HG02759 (cell line): ENCODE measurements around the gene FAAP24.
"Not testable (repeated sequence)": the region's sequence is repeated elsewhere in the genome, so short reads cannot be mapped to it uniquely, and the experiment has no call there.

Experiments
- ATAC-seq: cut with Tn5 transposase; IDR thresholded peaks from one replicate; pipeline ENCODE4 v1.9.1; 2021; ENCODE audit warnings: mild to moderate bottlenecking, moderate library complexity; ENCODE audit not compliant: unreplicated experiment

FAAP24 gene, protein sequence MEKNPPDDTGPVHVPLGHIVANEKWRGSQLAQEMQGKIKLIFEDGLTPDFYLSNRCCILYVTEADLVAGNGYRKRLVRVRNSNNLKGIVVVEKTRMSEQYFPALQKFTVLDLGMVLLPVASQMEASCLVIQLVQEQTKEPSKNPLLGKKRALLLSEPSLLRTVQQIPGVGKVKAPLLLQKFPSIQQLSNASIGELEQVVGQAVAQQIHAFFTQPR

GRCh38 chr19:32971715-32972540 is at the start of gene FAAP24, which contains the start of gene CEP89:
Gene FAAP24 (plus strand): TSS chr19:32972242. CDS start chr19:32973197, 955 bp downstream.
Gene CEP89 (minus strand): TSS chr19:32971958. CDS start chr19:32971874, 84 bp downstream.
- peak; percentile 99 for ATAC-seq

- no peak for ATAC-seq
Measured at GRCh38 chr19:32924200-32924599, 47.8 kb upstream of the FAAP24 start.

- no peak for ATAC-seq
Measured at GRCh38 chr19:32928806-32929205, 43.2 kb upstream of the FAAP24 start.

- ATAC-seq: no peak
Measured at GRCh38 chr19:32930567-32930966, 41.5 kb upstream of the FAAP24 start.

GRCh38 chr19:32933571-32933970 is 38.5 kb upstream of the FAAP24 start:
- no peak for ATAC-seq

DNA sequence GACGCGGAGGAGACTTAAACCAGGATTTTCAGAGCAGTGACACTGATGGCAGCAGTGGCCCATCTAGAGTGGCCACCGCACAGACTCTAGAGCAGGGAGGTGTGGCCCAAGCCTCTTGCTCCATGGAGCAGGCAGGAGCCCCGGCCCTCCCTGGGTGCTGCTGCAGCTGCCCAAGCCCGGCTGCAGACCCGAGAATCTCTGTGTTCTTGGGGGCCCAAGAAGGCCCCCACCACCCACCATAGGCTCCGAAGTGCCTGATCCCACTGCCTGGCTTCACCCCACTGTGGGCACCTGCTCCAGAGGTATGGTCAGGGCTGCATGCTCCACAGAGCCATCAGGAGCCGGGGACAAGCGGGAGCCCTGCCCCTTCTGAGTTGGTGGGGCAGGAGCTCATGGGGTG is 36.4 kb upstream of the FAAP24 start:
- ATAC-seq: no peak

DNA sequence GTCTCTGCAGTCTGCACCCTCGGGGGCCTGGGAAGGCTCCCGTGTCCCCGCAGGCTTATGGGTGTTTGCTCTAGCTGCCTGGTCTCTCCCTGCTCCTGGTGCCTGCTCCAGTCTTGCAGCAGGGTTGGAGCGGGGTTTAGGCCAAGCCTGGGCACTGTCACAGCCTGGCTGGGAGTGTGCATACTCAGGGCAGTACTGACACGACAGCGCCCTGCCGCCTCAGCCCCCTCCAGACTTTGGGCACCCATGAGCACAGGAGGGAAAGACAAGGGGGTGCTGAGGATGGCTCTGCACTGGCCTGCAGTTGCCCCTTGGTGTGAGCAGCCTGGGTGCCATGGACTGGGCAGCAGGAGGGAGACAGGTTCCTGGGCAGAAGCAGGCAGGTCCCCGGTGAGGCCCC is 36.0 kb upstream of the FAAP24 start:
- ATAC-seq: no peak

DNA sequence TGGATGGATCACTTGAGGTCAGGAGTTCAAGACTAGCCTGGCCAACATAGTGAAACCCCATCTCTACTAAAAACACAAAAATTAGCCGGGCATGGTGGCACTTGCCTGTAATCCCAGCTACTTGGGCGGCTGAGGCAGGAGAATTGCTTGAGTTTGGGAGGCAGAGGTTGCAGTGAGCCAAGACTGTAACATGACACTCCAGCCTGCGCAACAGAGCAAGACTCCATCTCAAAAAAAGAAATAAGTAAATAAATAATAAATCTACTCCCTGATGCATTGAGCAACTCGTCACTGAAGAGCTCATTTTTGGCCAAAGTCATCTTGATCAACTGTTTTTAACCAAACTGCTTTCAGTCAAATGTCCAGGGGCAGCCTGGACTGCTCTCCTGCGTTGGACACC is 30.8 kb upstream of the FAAP24 start:
- not testable (repeated sequence) for ATAC-seq

GRCh38 chr19:32945260-32945659 is 26.8 kb upstream of the FAAP24 start:
- no peak for ATAC-seq

- ATAC-seq: no peak
Measured at GRCh38 chr19:32966750-32967149, 5.3 kb upstream of the FAAP24 start.

DNA sequence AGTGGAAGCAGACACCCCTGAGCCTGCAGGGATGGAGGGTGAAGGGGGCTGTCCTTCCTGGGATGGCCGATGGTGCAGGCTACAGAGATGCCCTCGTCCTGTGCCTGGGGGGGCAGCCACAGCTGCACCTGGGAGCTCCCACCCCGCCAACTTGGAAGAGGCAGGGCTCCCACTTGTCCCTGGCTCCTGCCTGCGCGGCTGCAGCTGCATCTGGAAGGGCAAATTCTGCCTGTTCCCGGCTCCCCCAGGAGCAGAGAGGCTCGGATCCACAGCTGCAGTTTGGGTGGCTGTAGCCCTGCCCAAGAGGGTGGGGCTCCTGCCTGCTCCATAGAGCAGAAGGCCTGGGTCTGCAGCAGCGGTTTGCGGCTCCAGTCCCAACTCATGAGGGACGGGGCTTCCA is 2.5 kb upstream of the FAAP24 start:
- ATAC-seq: no peak

DNA sequence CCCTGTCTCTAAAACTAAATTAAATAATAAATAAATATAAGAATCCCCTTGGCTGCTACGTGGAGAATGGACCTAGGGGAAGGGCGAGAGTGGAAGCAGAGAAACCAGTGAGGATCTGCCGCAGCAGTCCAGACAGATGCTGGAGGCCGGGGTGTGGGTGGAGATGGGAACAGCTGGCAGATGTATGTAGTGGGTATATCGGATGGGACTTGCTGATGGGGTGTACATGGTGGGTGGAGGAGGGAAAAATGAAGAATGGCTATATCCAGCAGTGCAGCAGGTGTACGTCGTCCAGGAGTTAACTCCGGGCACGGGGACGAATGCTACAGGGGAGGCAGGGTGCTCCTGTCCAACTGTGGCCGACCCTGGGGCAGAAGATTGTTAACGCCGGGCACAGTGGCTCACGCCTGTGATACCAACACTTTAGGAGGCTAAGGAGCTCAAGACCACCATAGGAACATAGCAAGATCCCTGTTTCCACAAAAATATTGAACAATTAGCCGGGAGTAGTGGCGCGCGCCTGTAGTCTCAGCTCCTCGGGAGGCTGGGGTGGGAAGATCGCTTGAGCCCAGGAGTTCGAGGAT is 938 bp upstream of the FAAP24 start:
- ATAC-seq: no peak

GRCh38 chr19:32976223-32976805 is 4.3 kb downstream of the FAAP24 start:
- ATAC-seq: no peak

- ATAC-seq: no peak
Measured at GRCh38 chr19:32977280-32977679, 5.2 kb downstream of the FAAP24 start.

GRCh38 chr19:32977813-32978212 is 5.8 kb downstream of the FAAP24 start:
- not testable (repeated sequence) for ATAC-seq

DNA sequence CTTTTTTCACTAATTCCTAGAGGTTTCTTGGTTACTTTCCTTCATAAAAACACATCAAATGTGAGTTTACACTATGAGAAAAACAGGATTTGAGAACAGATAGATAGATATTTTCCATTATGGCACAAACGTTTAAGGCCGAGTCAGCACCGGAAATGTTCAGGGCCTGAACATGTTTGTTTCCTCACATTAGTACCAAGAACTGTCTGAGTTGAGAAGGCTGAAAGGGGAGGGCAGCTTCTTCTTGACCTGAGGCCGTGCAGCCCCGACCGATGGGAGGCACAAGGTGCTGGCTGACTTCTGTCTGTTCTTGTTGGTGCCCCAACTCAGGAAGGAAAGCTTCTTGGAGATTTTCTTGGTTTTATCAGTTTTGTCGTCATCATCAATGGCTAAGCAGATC is 7.8 kb downstream of the FAAP24 start:
- not testable (repeated sequence) for ATAC-seq

GRCh38 chr19:32982488-32982887 is 10.4 kb downstream of the FAAP24 start:
- ATAC-seq: not testable (repeated sequence)

DNA sequence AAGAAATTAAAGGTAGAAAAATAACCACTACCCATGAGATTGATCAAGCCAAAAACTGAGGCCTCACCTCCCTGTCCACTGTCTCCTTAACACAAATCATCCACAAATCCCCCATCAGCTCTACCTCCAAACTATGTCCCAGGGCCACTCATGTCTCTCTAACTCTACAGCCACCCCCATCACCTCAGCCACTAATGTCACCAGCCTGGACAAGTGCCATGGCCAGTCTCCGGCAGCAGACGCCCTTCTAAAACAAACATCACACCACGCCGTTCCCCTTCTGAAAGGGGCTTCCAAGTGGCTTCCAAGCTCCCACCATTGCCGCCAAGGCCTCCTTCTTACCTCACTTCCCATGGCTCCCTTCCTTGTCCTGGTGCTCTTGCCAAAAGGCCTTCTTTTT is 16.2 kb downstream of the FAAP24 start:
- ATAC-seq: not testable (repeated sequence)

DNA sequence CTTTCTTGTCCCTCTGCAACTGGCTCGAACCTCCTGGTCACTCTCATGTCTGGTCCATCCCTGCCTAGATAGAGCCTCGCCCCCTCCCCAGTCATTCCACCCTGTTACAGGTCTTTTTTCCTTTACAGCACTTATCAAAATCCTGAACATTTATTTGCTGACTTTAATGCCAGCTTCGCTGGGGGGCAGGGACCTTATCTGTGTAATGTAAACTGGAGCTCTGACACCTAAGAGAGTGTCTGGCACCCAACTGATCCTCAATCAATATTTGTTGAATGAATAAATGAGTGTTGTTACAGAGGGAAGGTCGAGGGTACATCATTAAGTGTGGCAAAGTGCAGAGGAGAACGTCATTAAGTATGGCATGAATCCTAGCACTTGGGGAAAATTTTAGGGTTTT is 16.7 kb downstream of the FAAP24 start:
- ATAC-seq: no peak

DNA sequence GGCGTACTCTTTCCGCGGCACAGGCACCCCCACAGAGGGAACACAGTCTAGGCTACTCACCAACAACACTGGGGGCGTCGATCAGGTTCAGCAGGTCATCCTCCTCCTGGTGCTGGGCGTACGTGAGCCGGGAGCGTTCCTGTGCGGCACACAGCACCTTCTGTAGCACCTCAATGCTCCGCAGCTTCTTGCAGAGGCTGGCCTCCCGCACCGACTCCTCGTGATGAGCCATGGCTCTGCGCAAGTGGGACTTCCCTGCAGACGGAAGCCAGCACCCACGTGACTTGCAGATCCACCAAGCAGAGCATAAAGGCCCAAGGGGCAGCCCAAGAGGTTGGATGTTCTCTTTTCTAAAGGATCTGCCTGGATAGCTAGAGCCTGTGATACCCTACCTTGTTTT is 23.9 kb downstream of the FAAP24 start:
- ATAC-seq: not testable (repeated sequence)

DNA sequence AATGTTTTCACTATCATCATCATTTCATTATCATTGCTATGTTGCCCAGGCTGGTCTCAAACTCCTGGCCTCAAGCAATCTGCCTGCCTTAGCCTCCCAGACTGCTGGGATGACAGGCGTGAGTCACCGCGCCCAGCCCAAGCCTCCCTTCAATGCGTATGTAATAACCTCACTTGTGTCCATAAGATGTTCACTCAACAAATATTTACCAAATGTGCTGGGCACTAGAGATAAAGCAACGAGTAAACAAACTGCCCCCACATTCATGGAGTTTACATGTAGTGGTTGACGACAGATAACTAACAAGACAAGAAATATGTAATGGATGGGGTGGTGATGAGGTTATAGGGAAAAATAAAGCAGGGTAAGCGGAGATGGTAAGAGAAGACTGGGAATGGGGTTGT is 25.0 kb downstream of the FAAP24 start:
- ATAC-seq: not testable (repeated sequence)
